ENCODE results near the gene MLPH.

The MLPH gene

DNA sequence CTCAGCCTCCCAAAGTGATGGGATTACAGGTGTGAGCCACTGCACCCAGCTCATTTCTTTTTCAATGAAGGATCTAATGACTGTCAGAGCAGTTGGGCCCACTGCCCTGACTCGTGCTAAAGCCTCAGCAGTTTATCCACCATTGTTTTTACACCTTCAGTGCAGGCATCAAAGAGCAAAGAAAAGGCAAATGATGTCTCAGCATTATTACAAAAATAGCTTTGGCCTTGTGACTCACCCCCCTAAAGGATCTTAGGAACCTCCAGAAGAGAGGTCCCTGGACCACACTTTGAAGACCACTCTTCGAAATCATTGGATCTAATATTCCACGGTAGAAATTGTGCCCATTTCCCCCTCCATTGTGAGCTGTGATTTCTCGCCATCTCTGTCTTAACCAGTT is 21.3 kb downstream of the MLPH start:
- no peaks in the 10 kb centered on the region for H3K9me2 ChIP-seq (replicated peaks; ENCODE audit: insufficient read depth, low read length)

DNA sequence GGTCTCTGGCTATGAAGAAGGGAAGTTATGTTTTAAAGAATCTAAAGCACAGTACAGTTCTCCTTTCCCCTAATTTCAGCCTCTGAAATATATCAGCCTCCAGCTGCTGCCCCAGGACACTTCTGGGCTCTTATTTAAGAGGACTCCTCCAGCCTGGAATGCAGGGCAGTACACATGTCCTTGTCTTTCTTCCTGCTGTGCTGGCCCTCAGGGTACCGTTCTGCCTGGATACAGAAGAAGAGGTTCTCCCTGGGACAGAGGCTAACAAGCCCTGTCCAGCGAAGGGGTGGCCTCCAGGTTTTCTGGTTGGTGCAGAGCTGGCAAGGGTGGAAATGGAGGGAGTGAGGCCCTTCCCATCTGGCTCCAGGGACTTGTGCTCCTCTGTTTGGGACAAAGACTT is 22.1 kb downstream of the MLPH start:
- H4K20me1 ChIP-seq (ENCODE audit: low read depth, low read length), result no peaks in the 10 kb centered on the region
- TF ChIP-seq, protein P1, sequence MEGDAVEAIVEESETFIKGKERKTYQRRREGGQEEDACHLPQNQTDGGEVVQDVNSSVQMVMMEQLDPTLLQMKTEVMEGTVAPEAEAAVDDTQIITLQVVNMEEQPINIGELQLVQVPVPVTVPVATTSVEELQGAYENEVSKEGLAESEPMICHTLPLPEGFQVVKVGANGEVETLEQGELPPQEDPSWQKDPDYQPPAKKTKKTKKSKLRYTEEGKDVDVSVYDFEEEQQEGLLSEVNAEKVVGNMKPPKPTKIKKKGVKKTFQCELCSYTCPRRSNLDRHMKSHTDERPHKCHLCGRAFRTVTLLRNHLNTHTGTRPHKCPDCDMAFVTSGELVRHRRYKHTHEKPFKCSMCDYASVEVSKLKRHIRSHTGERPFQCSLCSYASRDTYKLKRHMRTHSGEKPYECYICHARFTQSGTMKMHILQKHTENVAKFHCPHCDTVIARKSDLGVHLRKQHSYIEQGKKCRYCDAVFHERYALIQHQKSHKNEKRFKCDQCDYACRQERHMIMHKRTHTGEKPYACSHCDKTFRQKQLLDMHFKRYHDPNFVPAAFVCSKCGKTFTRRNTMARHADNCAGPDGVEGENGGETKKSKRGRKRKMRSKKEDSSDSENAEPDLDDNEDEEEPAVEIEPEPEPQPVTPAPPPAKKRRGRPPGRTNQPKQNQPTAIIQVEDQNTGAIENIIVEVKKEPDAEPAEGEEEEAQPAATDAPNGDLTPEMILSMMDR (IDR thresholded peaks at IDR 0.05; ENCODE audit: insufficient read depth, low read length, poor library complexity, severe bottlenecking), result no peak
- TF ChIP-seq EZH2phosphoT487 (conservative IDR thresholded peaks at IDR 0.05; ENCODE audit: low read length), result no peak
- no peak overlapping the region for H2AFZ ChIP-seq (ENCODE audit: low read depth, low read length, severe bottlenecking)
- H3K36me3 ChIP-seq (ENCODE audit: low read length), result no peaks in the 10 kb centered on the region
- H3K4me3 ChIP-seq (ENCODE audit: insufficient read depth, low read length, poor library complexity, severe bottlenecking), result no peak overlapping the region
- H3K9me3 ChIP-seq (ENCODE audit: insufficient read depth, low read length), result no peaks in the 10 kb centered on the region
- H3K4me2 ChIP-seq (ENCODE audit: low read depth, low read length, poor library complexity, severe bottlenecking), result no peak overlapping the region
- H3K27ac ChIP-seq (ENCODE audit: low read depth, low read length), result no peak overlapping the region
- peaks cover 4% of the 10 kb centered on the region; the same call in 1 of the 2 replicates for H3K27me3 ChIP-seq (ENCODE audit: low read length)
- no peaks in the 10 kb centered on the region for H3F3A ChIP-seq (ENCODE audit: insufficient read depth)
- no peaks in the 10 kb centered on the region for H3K79me2 ChIP-seq (ENCODE audit: insufficient read depth, low read length)
- H3K9me2 ChIP-seq (replicated peaks; ENCODE audit: insufficient read depth, low read length), result no peaks in the 10 kb centered on the region
- H3K9ac ChIP-seq (ENCODE audit: low read length), result no peak overlapping the region

More for the DNA sequence above, 21.3 kb downstream of the MLPH start:
- Histone ChIP-seq H3K36me3 (ENCODE audit: low read length) (no peaks in the 10 kb centered on the region), H3K27me3 (ENCODE audit: low read length) (peaks cover 4% of the 10 kb centered on the region; the same call in 1 of the 2 replicates), H3K9ac (ENCODE audit: low read length) (no peak overlapping the region), H3K4me3 (ENCODE audit: insufficient read depth, low read length, poor library complexity, severe bottlenecking) (no peak overlapping the region), H2AFZ (ENCODE audit: low read depth, low read length, severe bottlenecking) (no peak overlapping the region), H4K20me1 (ENCODE audit: low read depth, low read length) (no peaks in the 10 kb centered on the region), H3K27ac (ENCODE audit: low read depth, low read length) (no peak overlapping the region), H3K79me2 (ENCODE audit: insufficient read depth, low read length) (no peaks in the 10 kb centered on the region), H3K4me2 (ENCODE audit: low read depth, low read length, poor library complexity, severe bottlenecking) (no peak overlapping the region), H3F3A (ENCODE audit: insufficient read depth) (no peaks in the 10 kb centered on the region), H3K9me3 (ENCODE audit: insufficient read depth, low read length) (no peaks in the 10 kb centered on the region)
- TF ChIP-seq, protein P1 (IDR thresholded peaks at IDR 0.05; ENCODE audit: insufficient read depth, low read length, poor library complexity, severe bottlenecking), result no peak
- TF ChIP-seq EZH2phosphoT487 (conservative IDR thresholded peaks at IDR 0.05; ENCODE audit: low read length), result no peak

DNA sequence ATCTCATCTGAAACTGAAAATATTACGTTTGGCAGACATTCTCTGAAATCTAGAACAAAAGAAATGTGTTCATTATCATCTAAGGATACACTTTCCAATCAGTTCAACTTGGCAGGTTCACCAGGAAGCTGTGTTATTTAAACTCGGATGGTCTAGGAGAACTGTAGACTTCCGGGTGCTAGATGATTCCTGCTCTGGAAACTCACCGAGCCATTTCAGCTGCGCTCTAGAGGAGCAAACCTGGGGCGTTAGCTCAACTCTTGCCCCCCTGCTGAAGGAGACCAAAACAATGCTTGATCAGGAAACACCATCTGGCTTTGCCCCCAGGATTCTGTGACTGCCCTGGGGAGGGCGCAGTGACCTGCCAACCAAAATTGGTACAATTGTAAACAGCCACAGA is 22.9 kb downstream of the MLPH start:
- H3F3A ChIP-seq (ENCODE audit: insufficient read depth), result no peaks in the 10 kb centered on the region
- H2AFZ ChIP-seq (ENCODE audit: low read depth, low read length, severe bottlenecking), result no peak overlapping the region
- H3K79me2 ChIP-seq (ENCODE audit: insufficient read depth, low read length), result no peaks in the 10 kb centered on the region
- no peaks in the 10 kb centered on the region for H3K36me3 ChIP-seq (ENCODE audit: low read length)
- no peak for TF ChIP-seq EZH2phosphoT487 (conservative IDR thresholded peaks at IDR 0.05; ENCODE audit: low read length)
- TF ChIP-seq, protein P1 (IDR thresholded peaks at IDR 0.05; ENCODE audit: insufficient read depth, low read length, poor library complexity, severe bottlenecking), result no peak
- H3K4me2 ChIP-seq (ENCODE audit: low read depth, low read length, poor library complexity, severe bottlenecking), result no peak overlapping the region
- H4K20me1 ChIP-seq (ENCODE audit: low read depth, low read length), result no peaks in the 10 kb centered on the region
- H3K9me3 ChIP-seq (ENCODE audit: insufficient read depth, low read length), result no peaks in the 10 kb centered on the region
- no peak overlapping the region for H3K9ac ChIP-seq (ENCODE audit: low read length)
- no peak overlapping the region for H3K4me3 ChIP-seq (ENCODE audit: insufficient read depth, low read length, poor library complexity, severe bottlenecking)
- no peaks in the 10 kb centered on the region for H3K9me2 ChIP-seq (replicated peaks; ENCODE audit: insufficient read depth, low read length)
- H3K27me3 ChIP-seq (ENCODE audit: low read length), result peaks cover 4% of the 10 kb centered on the region; the same call in 1 of the 2 replicates
- H3K27ac ChIP-seq (ENCODE audit: low read depth, low read length), result no peak overlapping the region
